Activated T-cell treated with anti-CD3 and anti-CD28 coated beads for 1 hour (primary cell): ENCODE data around the gene RPL12.

ENCODE experiments used
- DNase-seq: peaks from one replicate; pipeline ENCODE4 v3.0.0-alpha.2; 2020; ENCODE audit warnings: low read depth

RPL12 gene

DNA sequence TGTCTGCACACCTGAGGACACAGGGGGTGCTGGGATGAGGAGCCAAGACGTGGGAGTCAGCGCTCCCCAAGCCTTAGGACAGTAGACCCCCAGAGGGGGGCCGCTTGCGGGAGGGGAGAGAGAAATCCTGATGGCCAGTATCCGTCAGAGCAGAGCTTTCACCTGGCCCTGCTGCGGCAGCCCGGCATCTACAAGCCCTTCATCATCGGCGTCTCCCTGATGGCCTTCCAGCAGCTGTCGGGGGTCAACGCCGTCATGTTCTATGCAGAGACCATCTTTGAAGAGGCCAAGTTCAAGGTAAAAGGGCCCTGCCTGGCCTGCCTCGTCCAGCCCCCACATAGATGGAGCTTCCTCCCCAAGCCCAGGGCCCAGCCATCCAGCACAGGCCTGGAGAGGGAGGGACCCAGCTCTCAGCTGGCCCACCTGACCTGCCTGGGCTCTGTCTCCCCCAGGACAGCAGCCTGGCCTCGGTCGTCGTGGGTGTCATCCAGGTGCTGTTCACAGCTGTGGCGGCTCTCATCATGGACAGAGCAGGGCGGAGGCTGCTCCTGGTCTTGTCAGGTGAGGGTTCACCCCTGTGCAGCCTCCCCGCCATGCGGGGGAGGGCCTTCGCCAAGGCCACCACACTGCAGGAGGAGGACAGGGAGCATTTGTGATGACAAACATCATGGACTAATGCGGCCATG lies 47.6 kb downstream of the RPL12 start:
- DNase-seq = no peak

DNA sequence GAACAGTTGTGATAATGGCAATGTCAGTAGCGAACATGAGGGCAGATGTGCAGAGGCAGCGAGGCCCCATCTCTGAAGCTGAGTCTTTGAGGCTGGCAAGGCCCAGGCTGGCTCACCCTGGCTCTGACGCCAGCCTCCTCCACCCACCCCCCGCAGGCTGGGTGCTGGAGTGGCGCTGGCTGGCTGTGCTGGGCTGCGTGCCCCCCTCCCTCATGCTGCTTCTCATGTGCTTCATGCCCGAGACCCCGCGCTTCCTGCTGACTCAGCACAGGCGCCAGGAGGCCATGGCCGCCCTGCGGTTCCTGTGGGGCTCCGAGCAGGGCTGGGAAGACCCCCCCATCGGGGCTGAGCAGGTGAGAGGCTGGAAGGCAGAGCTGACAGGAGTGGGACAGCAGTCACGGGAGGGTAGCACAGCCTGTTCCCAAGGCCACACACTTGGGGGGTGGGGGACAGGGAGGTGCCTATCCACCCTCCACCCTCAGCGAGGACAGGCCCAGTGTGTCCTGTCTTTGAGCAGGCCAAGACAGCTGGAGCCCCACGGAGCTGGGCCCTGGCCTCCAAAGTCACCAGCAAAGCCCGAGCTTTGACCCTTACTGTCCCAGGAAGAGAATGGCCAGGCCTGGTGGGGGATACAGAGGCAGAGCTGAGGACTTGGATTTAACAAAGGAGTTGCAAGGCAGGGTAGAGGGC lies 48.7 kb downstream of the RPL12 start:
- no peak for DNase-seq

GRCh38 chr9:127399736-127400269 lies 51.4 kb downstream of the RPL12 start:
- DNase-seq = no peak

DNA sequence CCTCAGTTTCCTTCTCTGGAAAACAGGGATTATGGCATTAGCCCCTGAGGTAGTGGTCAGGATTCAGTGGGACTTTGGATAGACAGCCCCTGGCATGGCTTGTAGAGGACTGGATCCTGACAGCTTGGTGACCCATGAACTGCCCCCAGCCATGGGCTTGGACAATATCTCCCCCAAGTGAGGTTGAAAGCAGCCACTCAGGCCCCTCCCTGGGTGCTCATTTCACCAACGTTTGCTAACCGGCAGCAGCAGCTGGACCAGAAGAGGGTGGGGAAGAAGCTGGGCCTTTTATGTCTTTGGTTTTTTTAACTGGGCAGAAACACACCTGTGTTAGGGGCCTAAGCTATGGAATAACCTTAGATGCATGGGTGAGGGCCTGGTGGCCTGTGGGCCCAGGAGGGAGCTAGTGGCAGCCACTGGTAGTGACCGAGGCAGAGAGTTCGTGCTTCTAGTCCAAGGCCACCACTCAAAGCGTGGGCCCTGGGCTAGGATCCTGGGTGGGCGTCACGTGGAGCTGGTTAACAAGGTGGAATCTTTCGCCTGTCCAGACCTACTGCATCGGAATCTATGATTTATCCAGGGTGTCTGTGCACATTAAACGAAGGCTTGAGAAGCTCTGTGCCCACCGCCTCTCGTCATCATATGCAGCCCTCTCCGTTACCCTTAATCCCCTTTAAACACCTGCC lies 52.3 kb downstream of the RPL12 start:
- no peak for DNase-seq

DNA sequence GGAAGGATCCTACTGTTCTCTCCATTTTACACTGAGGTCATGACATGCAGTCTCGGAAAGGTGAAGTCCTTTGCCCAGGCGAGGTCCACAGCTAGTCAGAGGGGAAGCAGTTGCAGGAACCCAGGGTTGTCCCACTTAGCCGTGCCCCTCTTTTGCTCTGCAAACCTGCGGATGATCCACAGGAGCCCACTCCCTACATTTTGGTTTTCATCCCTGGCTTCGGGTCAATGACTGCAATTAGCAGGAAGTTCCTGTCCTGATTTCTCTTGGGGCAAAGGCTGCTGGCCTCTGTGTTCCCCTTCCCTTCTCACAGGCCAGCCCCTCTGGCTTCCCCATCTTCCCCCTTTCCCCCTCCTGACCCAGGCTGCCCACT lies 52.9 kb downstream of the RPL12 start:
- DNase-seq = no peak
